ENCODE measurements around the gene BCS1L.

Gene BCS1L

GRCh38 chr2:218658671-218659257 is 719 bp upstream of the BCS1L start:
- peak; percentile 51 for TF ChIP-seq CTCF (IDR thresholded peaks at IDR 0.05; ENCODE audit: insufficient read depth, low read depth, low read length, missing control alignments)
- peak overlapping the region; percentile 84 for H3K4me3 ChIP-seq (ENCODE audit: low read depth, low read length)
- DNase-seq (ENCODE audit: low read depth) = peak; percentile 76

DNA sequence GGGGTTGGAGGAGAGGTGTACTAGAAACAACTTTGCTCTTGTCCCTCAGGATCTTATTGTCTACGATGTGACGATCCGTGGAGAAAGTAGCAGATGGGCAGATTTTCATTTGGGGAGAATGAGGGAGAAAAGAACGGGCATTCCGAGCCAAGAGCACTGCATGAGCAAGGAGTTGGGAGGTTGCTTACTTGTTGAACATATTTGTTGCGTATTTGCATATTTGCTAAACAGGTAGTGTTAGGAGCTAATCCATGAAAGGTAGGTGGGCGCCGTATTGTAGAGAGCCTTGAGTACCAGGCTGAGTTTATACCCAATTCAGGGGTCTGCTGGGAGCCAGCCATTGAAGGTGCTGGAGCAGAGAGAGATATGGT is 490 bp downstream of the BCS1L start:
- H3K4me3 ChIP-seq (ENCODE audit: low read depth, low read length) = peak overlapping the region; percentile 84
- no peak for DNase-seq (ENCODE audit: low read depth)
- no peak for TF ChIP-seq CTCF (IDR thresholded peaks at IDR 0.05; ENCODE audit: insufficient read depth, low read depth, low read length, missing control alignments)

- no peak for TF ChIP-seq CTCF (IDR thresholded peaks at IDR 0.05; ENCODE audit: insufficient read depth, low read depth, low read length, missing control alignments)
- no peak for DNase-seq (ENCODE audit: low read depth)
These were observed 2.9 kb downstream of the BCS1L start for GRCh38 chr2:218662377-218662776.

DNA sequence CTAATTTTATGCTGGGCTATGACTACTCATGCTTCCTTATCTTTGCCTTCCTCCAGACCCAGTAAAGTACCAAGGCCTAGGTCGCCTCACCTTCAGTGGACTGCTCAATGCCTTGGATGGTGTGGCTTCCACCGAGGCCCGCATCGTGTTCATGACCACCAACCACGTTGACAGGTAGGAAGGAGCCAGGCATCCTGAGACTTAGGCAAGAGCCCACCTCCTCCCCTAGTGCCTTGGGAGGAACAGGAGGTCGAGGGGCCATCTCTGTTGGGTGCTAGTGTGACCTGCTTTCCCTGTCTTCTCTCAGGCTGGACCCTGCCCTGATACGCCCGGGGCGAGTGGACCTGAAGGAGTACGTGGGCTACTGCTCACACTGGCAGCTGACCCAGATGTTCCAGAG is 3.3 kb downstream of the BCS1L start:
- H3K4me3 ChIP-seq (ENCODE audit: low read depth, low read length) = no peak overlapping the region
- no peak for TF ChIP-seq CTCF (IDR thresholded peaks at IDR 0.05; ENCODE audit: insufficient read depth, low read depth, low read length, missing control alignments)
- DNase-seq (ENCODE audit: low read depth) = no peak

More at GRCh38 chr2:218662377-218662776, 2.9 kb downstream of the BCS1L start:
- H3K4me3 ChIP-seq (ENCODE audit: low read depth, low read length) = no peak overlapping the region

- no peak overlapping the region for H3K4me3 ChIP-seq (ENCODE audit: low read depth, low read length)
- DNase-seq (ENCODE audit: low read depth) = no peak
- TF ChIP-seq CTCF (IDR thresholded peaks at IDR 0.05; ENCODE audit: insufficient read depth, low read depth, low read length, missing control alignments) = no peak
These were observed 4.4 kb downstream of the BCS1L start for GRCh38 chr2:218663901-218664300.

- no peak for DNase-seq (ENCODE audit: low read depth)
- no peak for TF ChIP-seq CTCF (IDR thresholded peaks at IDR 0.05; ENCODE audit: insufficient read depth, low read depth, low read length, missing control alignments)
- no peak overlapping the region for H3K4me3 ChIP-seq (ENCODE audit: low read depth, low read length)
These were observed 5.2 kb downstream of the BCS1L start for GRCh38 chr2:218664653-218665052.

GRCh38 chr2:218671097-218671653 is 11.7 kb downstream of the BCS1L start:
- no peak for TF ChIP-seq CTCF (IDR thresholded peaks at IDR 0.05; ENCODE audit: insufficient read depth, low read depth, low read length, missing control alignments)
- DNase-seq (ENCODE audit: low read depth) = no peak

More at GRCh38 chr2:218671097-218671653, 11.7 kb downstream of the BCS1L start:
- H3K4me3 ChIP-seq (ENCODE audit: low read depth, low read length) = peak overlapping the region; percentile 91

Data from GM12865 (cell line).